ENCODE data around the gene CCR6.

- TF ChIP-seq POLR2A (IDR thresholded peaks at IDR 0.05; ENCODE audit: control extremely low read depth in 1 of 2, low read depth in 2 of 2, low read length in 2 of 2) (no peak), EP300 (IDR thresholded peaks at IDR 0.05; ENCODE audit: borderline replicate concordance in 1 of 2, low read depth in 2 of 2, low read length in 2 of 2) (no peak), ATF2 (IDR thresholded peaks at IDR 0.05; ENCODE audit: low read length) (no peak), RBBP5 (IDR thresholded peaks at IDR 0.05; ENCODE audit: borderline replicate concordance, low read depth, low read length) (no peak), JUN (IDR thresholded peaks at IDR 0.05; ENCODE audit: low read depth, low read length) (no peak)
Observed at GRCh38 chr6:167134448-167135328, 11.8 kb downstream of the CCR6 start.

Measured in H1 (cell line).